H9 (cell line): ENCODE results near the gene CRAT. TPM values are rescaled to one million over a fixed set of nuclear protein-coding genes. Genes with fewer than 3 reads are reported as not detected.

Source experiments
- DNase-seq: peaks from one replicate; pipeline ENCODE4 v3.0.0-alpha.2; 2017
- H2AFZ ChIP-seq: one replicate; pipeline ENCODE4 v1.6.1; 2013; ENCODE audit warnings: mild to moderate bottlenecking, low read length, control low read depth, moderate library complexity
- H2AK5ac ChIP-seq: 2 replicates; pipeline ENCODE4 v1.6.1; 2013; ENCODE audit warnings: low read length, control low read depth, mixed read lengths; ENCODE audit not compliant: insufficient read length
- H2BK120ac ChIP-seq: one replicate; pipeline ENCODE4 v1.6.1; 2013; ENCODE audit warnings: low read depth, mild to moderate bottlenecking, low read length, control low read depth, inconsistent platforms; ENCODE audit not compliant: poor library complexity, severe bottlenecking
- H2BK12ac ChIP-seq: 2 replicates; pipeline ENCODE4 v1.6.1; 2013; ENCODE audit warnings: low read length, control low read depth, mixed read lengths, low read depth; ENCODE audit not compliant: insufficient read length
- H2BK15ac ChIP-seq: 2 replicates; pipeline ENCODE4 v1.6.1; 2013; ENCODE audit warnings: low read depth, low read length, control low read depth
- H2BK20ac ChIP-seq: one replicate; pipeline ENCODE4 v1.6.1; 2013; ENCODE audit warnings: low read depth, mild to moderate bottlenecking, low read length, control low read depth, inconsistent platforms; ENCODE audit not compliant: poor library complexity, severe bottlenecking
- H2BK5ac ChIP-seq: 2 replicates; pipeline ENCODE4 v1.6.1; 2013; ENCODE audit warnings: low read length, control low read depth, mixed read lengths; ENCODE audit not compliant: insufficient read length
- H3K14ac ChIP-seq: 2 replicates; pipeline ENCODE4 v1.6.1; 2013; ENCODE audit warnings: low read length, control low read depth; ENCODE audit not compliant: insufficient read depth
- H3K18ac ChIP-seq: 2 replicates; pipeline ENCODE4 v1.6.1; 2013; ENCODE audit warnings: low read depth, mild to moderate bottlenecking, mixed read lengths, low read length, control low read depth; ENCODE audit not compliant: insufficient read length
- H3K23ac ChIP-seq: 2 replicates; pipeline ENCODE4 v1.6.1; 2013; ENCODE audit warnings: low read length, control low read depth, mixed read lengths, low read depth; ENCODE audit not compliant: insufficient read length
- H3K23me2 ChIP-seq: 2 replicates; pipeline ENCODE4 v1.6.1; 2013; ENCODE audit warnings: low read depth, mild to moderate bottlenecking, mixed read lengths, low read length, control low read depth; ENCODE audit not compliant: insufficient read length, poor library complexity, severe bottlenecking
- H3K27ac ChIP-seq: 2 replicates; pipeline ENCODE4 v1.5.1; 2013; ENCODE audit warnings: low read length, control low read depth, mixed read lengths, low read depth; ENCODE audit not compliant: insufficient read length
- H3K27me3 ChIP-seq: 2 replicates; pipeline ENCODE4 v1.6.1; 2013; ENCODE audit warnings: low read length, control low read depth, inconsistent platforms; ENCODE audit not compliant: insufficient read depth
- H3K4ac ChIP-seq: 2 replicates; pipeline ENCODE4 v1.6.1; 2013; ENCODE audit warnings: low read depth, mild to moderate bottlenecking, control low read depth, inconsistent platforms, low read length, moderate library complexity
- H3K4me1 ChIP-seq: 2 replicates; pipeline ENCODE4 v1.6.1; 2013; ENCODE audit warnings: low read length, control low read depth, inconsistent platforms; ENCODE audit not compliant: insufficient read depth
- H3K4me2 ChIP-seq: 2 replicates; pipeline ENCODE4 v1.6.1; 2013; ENCODE audit warnings: low read length, control low read depth, mixed read lengths; ENCODE audit not compliant: insufficient read length, insufficient read depth
- H3K56ac ChIP-seq: 2 replicates; pipeline ENCODE4 v1.6.1; 2013; ENCODE audit warnings: low read depth, mild to moderate bottlenecking, mixed read lengths, low read length, control low read depth; ENCODE audit not compliant: insufficient read length
- H3K79me1 ChIP-seq: 2 replicates; pipeline ENCODE4 v1.6.1; 2013; ENCODE audit warnings: low read depth, mild to moderate bottlenecking, moderate library complexity, low read length, control low read depth, inconsistent platforms; ENCODE audit not compliant: insufficient read depth, poor library complexity, severe bottlenecking
- H3K79me2 ChIP-seq: 2 replicates; pipeline ENCODE4 v1.6.1; 2013; ENCODE audit warnings: low read length, control low read depth, inconsistent platforms; ENCODE audit not compliant: insufficient read depth
- H3K9ac ChIP-seq: 2 replicates; pipeline ENCODE4 v1.6.1; 2013; ENCODE audit warnings: low read length, control low read depth, mixed read lengths; ENCODE audit not compliant: insufficient read length; ENCODE audit errors: extremely low read depth
- H3K9me3 ChIP-seq: one replicate; pipeline ENCODE4 v1.6.1; 2013; ENCODE audit warnings: low read depth, low read length, inconsistent platforms; ENCODE audit not compliant: control insufficient read depth
- H3T11ph ChIP-seq: one replicate; pipeline ENCODE4 v1.6.1; 2013; ENCODE audit warnings: mild to moderate bottlenecking, low read length, control low read depth, inconsistent platforms
- H4K20me1 ChIP-seq: one replicate; pipeline ENCODE4 v1.6.1; 2013; ENCODE audit not compliant: control insufficient read depth, insufficient read length, insufficient read depth
- H4K5ac ChIP-seq: 2 replicates; pipeline ENCODE4 v1.6.1; 2013; ENCODE audit warnings: low read depth, mild to moderate bottlenecking, mixed read lengths, low read length, control low read depth; ENCODE audit not compliant: insufficient read length
- H4K8ac ChIP-seq: replicated peaks from 2 replicates; pipeline ENCODE4 v1.6.1; 2013; ENCODE audit warnings: low read length, control low read depth, mixed read lengths, low read depth; ENCODE audit not compliant: insufficient read length
- H4K91ac ChIP-seq: 2 replicates; pipeline ENCODE4 v1.6.1; 2013; ENCODE audit warnings: low read depth, mild to moderate bottlenecking, moderate library complexity, mixed read lengths, low read length, control low read depth; ENCODE audit not compliant: insufficient read length
- H3K27ac Mint-ChIP-seq, 3 experiments: 2 replicates in 2 of 3; 3 replicates in 1 of 3; pipeline ENCODE4 v1.8.0; 2020 to 2021; ENCODE audit warnings: mixed read lengths in 3 of 3, mild to moderate bottlenecking in 1 of 3, moderate library complexity in 1 of 3
- H3K27me3 Mint-ChIP-seq: 2 replicates; pipeline ENCODE4 v1.8.0; 2021; ENCODE audit warnings: low read depth, mild to moderate bottlenecking, moderate library complexity, mixed read lengths
- H3K36me3 Mint-ChIP-seq, 3 experiments: 2 replicates in 2 of 3; 3 replicates in 1 of 3; pipeline ENCODE4 v1.8.0; 2020 to 2021; ENCODE audit warnings: low read depth in 3 of 3, mixed read lengths in 3 of 3; ENCODE audit not compliant: insufficient read depth in 1 of 3
- H3K4me1 Mint-ChIP-seq, 2 experiments: 2 replicates each; pipeline ENCODE4 v1.8.0; 2020; ENCODE audit warnings: mixed read lengths in 2 of 2
- H3K4me3 Mint-ChIP-seq, 2 experiments: 2 replicates in 1 of 2; 3 replicates in 1 of 2; pipeline ENCODE4 v1.8.0; 2020 to 2021; ENCODE audit warnings: mild to moderate bottlenecking in 2 of 2, mixed read lengths in 2 of 2, moderate library complexity in 1 of 2
- H3K9me3 Mint-ChIP-seq, 2 experiments: 2 replicates in 1 of 2; 3 replicates in 1 of 2; pipeline ENCODE4 v1.8.0; 2020; ENCODE audit warnings: mild to moderate bottlenecking in 2 of 2, mixed read lengths in 2 of 2, moderate library complexity in 1 of 2
- CTCF ChIP-seq: fragments of 200-600 bp; sonication (generic); conservative IDR thresholded peaks from 3 replicates; pipeline ENCODE4 v1.8.0; 2021; ENCODE audit warnings: antibody characterized with exemption, mild to moderate bottlenecking
- WGBS: extraction: QIAGEN DNeasy Blood & Tissue Kit; methylation state at CpG from one replicate; pipeline ENCODE4 v1.1.7; 2013; ENCODE audit warnings: missing lambda C conversion rate, low lambda C conversion rate, mixed read lengths; ENCODE audit not compliant: insufficient read length; ENCODE audit errors: extremely low coverage; 5-methylcytosine and 5-hydroxymethylcytosine counted together
- total RNA-seq: library from RNA; stranded (reverse); gene quantifications from 2 replicates; pipeline ENCODE4 v1.2.1, GENCODE V29; 2021

The CRAT gene
- total RNA-seq, 1 experiment from 2014 or later: 15.0 TPM

- no peak for TF ChIP-seq CTCF
- no peak overlapping the region for H2BK15ac ChIP-seq
- H2BK12ac ChIP-seq: no peak overlapping the region
- peaks cover 2% of the 10 kb centered on the region for H3K79me1 ChIP-seq
- peaks cover 15 to 27% of the 10 kb centered on the region in 2 experiments for H3K4me1 Mint-ChIP-seq
- no peak overlapping the region for H4K5ac ChIP-seq
- H3K9ac ChIP-seq: no peak overlapping the region
- no peak overlapping the region for H3K27ac ChIP-seq
- peaks cover 2% of the 10 kb centered on the region; the same call in 1 of the 2 replicates for H3K79me2 ChIP-seq
- H3K23me2 ChIP-seq: peaks cover 7% of the 10 kb centered on the region
- H2BK20ac ChIP-seq: no peak overlapping the region
- H3K4me2 ChIP-seq: no peak overlapping the region
- H3K4me3 Mint-ChIP-seq: no peak overlapping the region
- no peaks in the 10 kb centered on the region for H3K9me3 Mint-ChIP-seq
- no peaks in the 10 kb centered on the region; a peak in 1 of 7 replicates for H3K36me3 Mint-ChIP-seq
- no peak overlapping the region for H2AFZ ChIP-seq
- H4K91ac ChIP-seq: no peak overlapping the region
- H4K20me1 ChIP-seq: no peaks in the 10 kb centered on the region
- no peak overlapping the region for H3T11ph ChIP-seq
- no peaks in the 10 kb centered on the region for H3K27me3 ChIP-seq
- H3K56ac ChIP-seq: no peak overlapping the region
- no peaks in the 10 kb centered on the region for H3K9me3 ChIP-seq
- no peak for DNase-seq
- H2AK5ac ChIP-seq: no peak overlapping the region
- H3K27me3 Mint-ChIP-seq: peaks cover 3% of the 10 kb centered on the region; the same call in 1 of the 2 replicates
- no peak overlapping the region for H2BK5ac ChIP-seq
- H2BK120ac ChIP-seq: no peak overlapping the region
- no peak overlapping the region for H3K18ac ChIP-seq
- no peak overlapping the region for H3K23ac ChIP-seq
- H3K4me1 ChIP-seq: no peaks in the 10 kb centered on the region; the same call in 1 of the 2 replicates
- no peak overlapping the region for H3K14ac ChIP-seq
- no peak overlapping the region for H4K8ac ChIP-seq
- no peak overlapping the region for H3K4ac ChIP-seq
- no CpG with 5 or more reads among the region's 16 CpGs for WGBS
- H3K27ac Mint-ChIP-seq: peak overlapping the region in 1 of 3 experiments; percentile 90; a peak in 1 of 7 replicates
Measured at GRCh38 chr9:129075996-129076639, 34.5 kb downstream of the CRAT start.
